Activated CD4-positive, CD25-positive, alpha-beta regulatory T cell treated with anti-CD3 and anti-CD28 coated beads, Interleukin-2, amount 50 U/mL, for 16 hours (primary cell): ENCODE data around the gene ZBTB8B.

Experiments
- DNase-seq: peaks from one replicate; pipeline ENCODE4 v3.0.0-alpha.2; 2020; ENCODE audit warnings: low read depth, low spot score

Gene ZBTB8B

GRCh38 chr1:32507021-32507420, 42.1 kb downstream of the ZBTB8B start:
- DNase-seq = no peak

- DNase-seq = no peak
These were observed 43.9 kb downstream of the ZBTB8B start for GRCh38 chr1:32508761-32509160.

GRCh38 chr1:32509939-32510338, 45.1 kb downstream of the ZBTB8B start:
- no peak for DNase-seq
